HepG2 (cell line): Measurements from ENCODE around the gene FKBP8. TPM values are rescaled to one million over a fixed set of nuclear protein-coding genes. Genes with fewer than 3 reads are reported as not detected.

Experiments used
- AGO1 ChIP-seq: fragments of 200-400 bp; formaldehyde crosslinking; IDR thresholded peaks from 2 replicates; pipeline ENCODE4 v1.6.1; 2017; ENCODE audit warnings: mild to moderate bottlenecking, low read depth, low read length, moderate library complexity; ENCODE audit not compliant: poor library complexity, severe bottlenecking
- CREM ChIP-seq, 2 experiments: sonication (generic) in 1 of 2; formaldehyde crosslinking in 1 of 2; IDR thresholded peaks; 2 replicates each; pipeline versions ENCODE4 v1.4.0 to v1.6.1; 2016 to 2020; ENCODE audit warnings: antibody characterized with exemption in 1 of 2, mild to moderate bottlenecking in 1 of 2, missing genetic modification reagents in 1 of 2
- KAT7 ChIP-seq: IDR thresholded peaks from 2 replicates; pipeline ENCODE4 v1.6.1; 2018; ENCODE audit warnings: borderline replicate concordance, missing compliant biosample characterization
- KMT2A ChIP-seq: sonication (generic); formaldehyde crosslinking; IDR thresholded peaks from 2 replicates; pipeline ENCODE4 v1.4.0; 2020; ENCODE audit warnings: missing genetic modification reagents
- MXI1 ChIP-seq: IDR thresholded peaks from 3 replicates; pipeline ENCODE4 v1.6.1; 2012; ENCODE audit warnings: low read depth, low read length, inconsistent platforms, borderline replicate concordance
- NFE2L2 ChIP-seq: fragments of 150-350 bp; IDR thresholded peaks from 2 replicates; pipeline ENCODE4 v1.6.1; 2014; ENCODE audit warnings: low read length
- NONO ChIP-seq, 2 experiments: fragments of 450-650 bp in 1 of 2; sonication (generic) in 1 of 2; formaldehyde crosslinking in 1 of 2; IDR thresholded peaks in 1 of 2; conservative IDR thresholded peaks in 1 of 2; 2 replicates each; pipeline versions ENCODE4 v1.6.1 to v1.8.0; 2017 to 2022; ENCODE audit warnings: mild to moderate bottlenecking in 1 of 2, missing genetic modification reagents in 1 of 2, moderate library complexity in 1 of 2
- NR2F6 ChIP-seq, 2 experiments: IDR thresholded peaks; 2 replicates each; pipeline ENCODE4 v1.6.1; 2016; ENCODE audit warnings: antibody characterized with exemption in 1 of 2, mild to moderate bottlenecking in 1 of 2
- PHF21A ChIP-seq: sonication (generic); formaldehyde crosslinking; IDR thresholded peaks from 2 replicates; pipeline ENCODE4 v1.5.0; 2020; ENCODE audit warnings: mild to moderate bottlenecking, missing genetic modification reagents
- PITX1 ChIP-seq: sonication (generic); formaldehyde crosslinking; IDR thresholded peaks from 2 replicates; pipeline ENCODE4 v1.5.1; 2020; ENCODE audit warnings: mild to moderate bottlenecking, missing genetic modification reagents
- SOX5 ChIP-seq: IDR thresholded peaks from 2 replicates; pipeline ENCODE4 v1.6.1; 2016; ENCODE audit warnings: borderline replicate concordance
- ZBTB42 ChIP-seq: sonication (generic); formaldehyde crosslinking; IDR thresholded peaks from 2 replicates; pipeline ENCODE4 v1.5.0; 2020; ENCODE audit warnings: mild to moderate bottlenecking, missing genetic modification reagents
- ZFP37 ChIP-seq: sonication (generic); formaldehyde crosslinking; IDR thresholded peaks from 2 replicates; pipeline ENCODE4 v1.4.0; 2020; ENCODE audit warnings: missing genetic modification reagents, borderline replicate concordance
- ZNF205 ChIP-seq: IDR thresholded peaks from 2 replicates; pipeline ENCODE4 v1.6.1; 2018; ENCODE audit warnings: missing biosample characterization, missing genetic modification reagents
- ZNF501 ChIP-seq: sonication (generic); formaldehyde crosslinking; IDR thresholded peaks from 2 replicates; pipeline ENCODE4 v1.5.1; 2020; ENCODE audit warnings: mild to moderate bottlenecking, moderate library complexity, missing genetic modification reagents
- ZNF550 ChIP-seq: sonication (generic); formaldehyde crosslinking; IDR thresholded peaks from 2 replicates; pipeline ENCODE4 v1.4.0; 2020; ENCODE audit warnings: mild to moderate bottlenecking, missing genetic modification reagents, borderline replicate concordance
- ZNF747 ChIP-seq: sonication (generic); formaldehyde crosslinking; IDR thresholded peaks from 2 replicates; pipeline ENCODE4 v1.8.1; 2023; ENCODE audit warnings: missing genetic modification reagents, mild to moderate bottlenecking, borderline replicate concordance
- polyA plus RNA-seq, 8 experiments: library from polyadenylated mRNA; depleted of rRNA in 3 of 8; stranded (reverse) in 7 of 8; unstranded in 1 of 8; fragments of >200 nt; fragmentation: Illumina TruSeq in 4 of 8; extraction: Trizol in 4 of 8; gene quantifications; 2 replicates each; pipeline versions ENCODE4 v1.2.1 to v1.2.3, GENCODE V29; 2011 to 2016; ENCODE audit warnings: low read depth in 4 of 8, missing spikeins in 1 of 8, mixed read lengths in 1 of 8; ENCODE audit not compliant: insufficient read depth in 1 of 8
- total RNA-seq, 5 experiments: library from RNA; depleted of rRNA; stranded (reverse); fragments of >200 nt; fragmentation: Illumina TruSeq; extraction: Trizol; gene quantifications; 2 replicates each; pipeline ENCODE4 v1.2.3, GENCODE V29; 2016; ENCODE audit warnings: low read depth in 1 of 5
- TF ChIP-seq, protein P1 (sequence below): sonication (generic); formaldehyde crosslinking; IDR thresholded peaks from 2 replicates; pipeline ENCODE4 v1.8.0; 2022; ENCODE audit warnings: missing genetic modification reagents, mild to moderate bottlenecking, inconsistent platforms, borderline replicate concordance
- TF ChIP-seq, protein P2 (sequence below): sonication (generic); formaldehyde crosslinking; IDR thresholded peaks from 2 replicates; pipeline ENCODE4 v1.5.0; 2020; ENCODE audit warnings: mild to moderate bottlenecking, missing genetic modification reagents, borderline replicate concordance

The FKBP8 gene
- total and polyA plus RNA-seq, 2 of the 13 experiments (the other 11 are each of a cell fraction or from before 2014, with no cell fraction given): 81.7 to 93.9 TPM

DNA sequence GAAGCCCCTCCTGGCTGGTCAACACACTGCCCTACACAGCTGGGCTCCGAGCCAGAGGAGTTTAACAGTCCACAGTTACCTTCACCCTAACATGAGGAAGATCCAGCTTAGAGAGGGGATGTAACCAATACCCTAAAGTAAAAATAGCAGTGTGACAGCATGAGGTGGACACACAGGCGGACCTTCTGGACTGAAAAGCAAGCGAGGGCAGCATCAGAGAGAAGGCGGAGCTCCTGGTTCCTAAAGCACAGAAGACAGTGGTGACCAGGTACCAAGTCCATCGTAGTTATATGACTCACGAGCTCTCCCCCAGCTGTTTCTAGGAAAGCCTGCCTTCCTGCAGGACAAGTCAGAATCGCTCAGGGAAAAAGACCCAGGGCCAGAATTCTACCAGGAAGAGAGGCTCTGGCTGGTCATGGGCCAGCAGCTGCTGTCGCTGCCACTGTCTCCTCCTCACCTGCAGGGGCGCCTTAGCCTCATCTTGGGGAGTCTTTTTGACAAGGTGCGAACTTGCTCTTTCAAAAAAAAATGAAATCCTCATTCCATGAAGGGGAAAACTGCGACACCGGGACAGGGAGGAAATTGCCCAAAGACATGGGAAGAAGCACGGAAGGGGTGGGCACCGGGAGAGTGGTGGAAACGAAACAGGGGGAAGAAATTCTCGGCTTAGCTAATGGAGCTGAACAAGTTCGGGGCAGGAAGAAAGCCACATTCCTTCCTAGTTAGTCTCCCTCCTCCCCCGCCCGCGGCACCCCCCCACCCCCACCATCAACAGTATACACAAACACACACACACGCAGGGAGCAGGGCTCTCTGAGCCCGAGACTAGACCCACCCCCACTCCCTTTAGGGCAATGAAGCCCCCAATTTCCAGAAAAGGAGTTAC is 23.2 kb downstream of the FKBP8 start (continued):
- TF ChIP-seq, protein P1, sequence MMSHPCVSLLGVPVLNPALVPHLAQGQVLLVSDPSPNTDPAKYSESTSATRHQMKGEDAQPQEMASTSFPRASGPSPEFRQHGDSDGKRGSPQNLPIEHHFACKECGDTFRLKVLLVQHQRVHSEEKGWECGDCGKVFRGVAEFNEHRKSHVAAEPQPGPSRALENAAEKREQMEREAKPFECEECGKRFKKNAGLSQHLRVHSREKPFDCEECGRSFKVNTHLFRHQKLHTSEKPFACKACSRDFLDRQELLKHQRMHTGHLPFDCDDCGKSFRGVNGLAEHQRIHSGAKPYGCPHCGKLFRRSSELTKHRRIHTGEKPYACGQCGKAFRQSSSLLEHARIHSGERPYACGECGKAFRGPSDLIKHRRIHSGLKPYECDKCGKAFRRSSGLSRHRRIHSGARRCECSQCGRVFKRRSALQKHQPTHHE (CRISPR knock-in tag): no peak
- TF ChIP-seq ZFP37 (CRISPR knock-in tag) (0 out of 2 replicates have a peak, but pooled peaks have one; percentile 40), NR2F6 (IDR thresholded peaks at IDR 0.05) (peak; percentile 33; the same call in 1 of the 2 replicates), NR2F6 (CRISPR knock-in tag; IDR thresholded peaks at IDR 0.05) (peak; percentile 48; the same call in 1 of the 2 replicates), PITX1 (CRISPR knock-in tag) (0 out of 2 replicates have a peak, but pooled peaks have one; percentile 20), NONO (IDR thresholded peaks at IDR 0.05) (no peak), NONO (CRISPR knock-in tag; conservative IDR thresholded peaks at IDR 0.05) (no peak), KMT2A (CRISPR knock-in tag) (peak; percentile 69), PHF21A (CRISPR knock-in tag) (peak; percentile 69; the same call in 1 of the 2 replicates), SOX5 (peak; percentile 47; the same call in 1 of the 2 replicates), KAT7 (CRISPR knock-in tag) (0 out of 2 replicates have a peak, but pooled peaks have one; percentile 21), ZBTB42 (CRISPR knock-in tag) (no peak), ZNF550 (CRISPR knock-in tag) (no peak), AGO1 (no peak), ZNF501 (CRISPR knock-in tag) (peak; percentile 32; the same call in 1 of the 2 replicates), ZNF747 (peak; percentile 73; the same call in 1 of the 2 replicates), CREM (IDR thresholded peaks at IDR 0.05) (peak; percentile 65), CREM (CRISPR knock-in tag; IDR thresholded peaks at IDR 0.05) (no peak), MXI1 (peak; percentile 70; the same call in 1 of the 3 replicates), NFE2L2 (no peak), ZNF205 (CRISPR knock-in tag) (peak; percentile 60; the same call in 1 of the 2 replicates)
- TF ChIP-seq, protein P2, sequence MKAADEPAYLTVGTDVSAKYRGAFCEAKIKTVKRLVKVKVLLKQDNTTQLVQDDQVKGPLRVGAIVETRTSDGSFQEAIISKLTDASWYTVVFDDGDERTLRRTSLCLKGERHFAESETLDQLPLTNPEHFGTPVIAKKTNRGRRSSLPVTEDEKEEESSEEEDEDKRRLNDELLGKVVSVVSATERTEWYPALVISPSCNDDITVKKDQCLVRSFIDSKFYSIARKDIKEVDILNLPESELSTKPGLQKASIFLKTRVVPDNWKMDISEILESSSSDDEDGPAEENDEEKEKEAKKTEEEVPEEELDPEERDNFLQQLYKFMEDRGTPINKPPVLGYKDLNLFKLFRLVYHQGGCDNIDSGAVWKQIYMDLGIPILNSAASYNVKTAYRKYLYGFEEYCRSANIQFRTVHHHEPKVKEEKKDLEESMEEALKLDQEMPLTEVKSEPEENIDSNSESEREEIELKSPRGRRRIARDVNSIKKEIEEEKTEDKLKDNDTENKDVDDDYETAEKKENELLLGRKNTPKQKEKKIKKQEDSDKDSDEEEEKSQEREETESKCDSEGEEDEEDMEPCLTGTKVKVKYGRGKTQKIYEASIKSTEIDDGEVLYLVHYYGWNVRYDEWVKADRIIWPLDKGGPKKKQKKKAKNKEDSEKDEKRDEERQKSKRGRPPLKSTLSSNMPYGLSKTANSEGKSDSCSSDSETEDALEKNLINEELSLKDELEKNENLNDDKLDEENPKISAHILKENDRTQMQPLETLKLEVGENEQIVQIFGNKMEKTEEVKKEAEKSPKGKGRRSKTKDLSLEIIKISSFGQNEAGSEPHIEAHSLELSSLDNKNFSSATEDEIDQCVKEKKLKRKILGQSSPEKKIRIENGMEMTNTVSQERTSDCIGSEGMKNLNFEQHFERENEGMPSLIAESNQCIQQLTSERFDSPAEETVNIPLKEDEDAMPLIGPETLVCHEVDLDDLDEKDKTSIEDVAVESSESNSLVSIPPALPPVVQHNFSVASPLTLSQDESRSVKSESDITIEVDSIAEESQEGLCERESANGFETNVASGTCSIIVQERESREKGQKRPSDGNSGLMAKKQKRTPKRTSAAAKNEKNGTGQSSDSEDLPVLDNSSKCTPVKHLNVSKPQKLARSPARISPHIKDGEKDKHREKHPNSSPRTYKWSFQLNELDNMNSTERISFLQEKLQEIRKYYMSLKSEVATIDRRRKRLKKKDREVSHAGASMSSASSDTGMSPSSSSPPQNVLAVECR: peak; percentile 31; the same call in 1 of the 2 replicates
